GM12872 (cell line): ENCODE data around the gene LRP10.

Source experiments
- TF ChIP-seq, protein P1 (sequence below): IDR thresholded peaks from 3 replicates; pipeline ENCODE4 v1.5.1; 2011; ENCODE audit warnings: low read depth, mild to moderate bottlenecking, low read length, moderate library complexity; ENCODE audit not compliant: insufficient read depth

Gene LRP10

DNA sequence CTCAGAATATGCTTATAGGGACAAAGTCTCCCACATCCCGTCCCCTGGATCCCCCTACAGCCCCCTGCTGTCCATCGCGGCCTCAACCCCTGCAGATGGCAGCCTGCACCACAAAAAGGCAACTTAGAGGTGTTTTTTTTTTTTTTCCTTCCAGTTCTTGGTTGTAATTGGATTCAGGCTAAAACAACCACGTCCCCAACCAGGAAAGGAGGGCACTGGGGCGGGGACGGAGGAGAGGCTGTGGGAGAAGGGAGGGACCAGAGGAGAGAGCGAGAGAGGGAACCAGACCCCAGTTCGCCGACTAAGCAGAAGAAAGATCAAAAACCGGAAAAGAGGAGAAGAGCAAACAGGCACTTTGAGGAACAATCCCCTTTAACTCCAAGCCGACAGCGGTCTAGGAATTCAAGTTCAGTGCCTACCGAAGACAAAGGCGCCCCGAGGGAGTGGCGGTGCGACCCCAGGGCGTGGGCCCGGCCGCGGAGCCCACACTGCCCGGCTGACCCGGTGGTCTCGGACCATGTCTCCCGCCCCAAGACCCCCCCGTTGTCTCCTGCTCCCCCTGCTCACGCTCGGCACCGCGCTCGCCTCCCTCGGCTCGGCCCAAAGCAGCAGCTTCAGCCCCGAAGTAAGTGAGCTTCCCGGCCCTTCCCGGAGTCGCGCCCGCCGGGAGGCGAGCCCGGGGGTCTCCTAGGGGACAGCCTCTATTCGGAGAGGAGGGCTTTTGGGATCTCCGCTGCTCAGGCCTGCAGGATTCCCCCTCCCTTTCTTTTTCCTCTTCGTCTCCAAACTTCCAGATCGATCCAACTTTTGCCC is 35.0 kb upstream of the LRP10 start, which contains the start of gene MMP14:
Gene MMP14, plus strand, starts transcription at position 285 of the 813 bp plus-strand sequence. Its CDS starts 233 bp downstream, at position 518.
- TF ChIP-seq, protein P1, sequence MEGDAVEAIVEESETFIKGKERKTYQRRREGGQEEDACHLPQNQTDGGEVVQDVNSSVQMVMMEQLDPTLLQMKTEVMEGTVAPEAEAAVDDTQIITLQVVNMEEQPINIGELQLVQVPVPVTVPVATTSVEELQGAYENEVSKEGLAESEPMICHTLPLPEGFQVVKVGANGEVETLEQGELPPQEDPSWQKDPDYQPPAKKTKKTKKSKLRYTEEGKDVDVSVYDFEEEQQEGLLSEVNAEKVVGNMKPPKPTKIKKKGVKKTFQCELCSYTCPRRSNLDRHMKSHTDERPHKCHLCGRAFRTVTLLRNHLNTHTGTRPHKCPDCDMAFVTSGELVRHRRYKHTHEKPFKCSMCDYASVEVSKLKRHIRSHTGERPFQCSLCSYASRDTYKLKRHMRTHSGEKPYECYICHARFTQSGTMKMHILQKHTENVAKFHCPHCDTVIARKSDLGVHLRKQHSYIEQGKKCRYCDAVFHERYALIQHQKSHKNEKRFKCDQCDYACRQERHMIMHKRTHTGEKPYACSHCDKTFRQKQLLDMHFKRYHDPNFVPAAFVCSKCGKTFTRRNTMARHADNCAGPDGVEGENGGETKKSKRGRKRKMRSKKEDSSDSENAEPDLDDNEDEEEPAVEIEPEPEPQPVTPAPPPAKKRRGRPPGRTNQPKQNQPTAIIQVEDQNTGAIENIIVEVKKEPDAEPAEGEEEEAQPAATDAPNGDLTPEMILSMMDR, result no peak

DNA sequence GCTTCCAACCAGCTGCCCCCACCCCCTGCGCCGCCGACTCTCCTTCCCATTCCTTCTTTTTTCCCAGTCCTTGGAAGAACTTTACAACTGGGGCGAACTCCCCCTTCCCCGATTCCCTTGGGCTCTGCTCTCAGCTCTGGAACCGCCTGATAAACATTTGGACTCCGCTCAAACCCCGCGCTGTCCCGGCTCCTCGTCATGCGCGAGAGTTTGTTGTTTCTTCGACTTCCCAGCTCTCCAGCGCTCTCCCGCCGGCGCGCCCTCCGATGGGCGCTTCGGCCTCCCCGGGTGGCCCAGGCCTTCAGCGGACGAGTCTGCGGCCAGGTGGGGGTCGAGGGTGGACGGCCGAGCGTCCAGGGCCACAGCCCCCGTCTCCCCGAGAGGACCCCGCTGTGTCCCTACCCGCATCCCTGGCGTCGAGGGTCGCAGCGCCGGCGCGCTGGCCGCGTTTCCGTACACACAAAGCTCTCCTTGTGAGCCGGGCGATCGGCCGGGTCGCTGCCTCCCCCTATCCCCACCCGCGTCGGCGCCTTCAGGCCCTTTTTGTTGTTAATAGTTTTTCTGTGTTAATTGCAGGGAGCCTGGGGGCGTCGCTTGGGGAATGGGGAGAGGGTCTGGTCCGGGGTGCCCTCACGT is 34.3 kb upstream of the LRP10 start:
- TF ChIP-seq, protein P1, result no peak

DNA sequence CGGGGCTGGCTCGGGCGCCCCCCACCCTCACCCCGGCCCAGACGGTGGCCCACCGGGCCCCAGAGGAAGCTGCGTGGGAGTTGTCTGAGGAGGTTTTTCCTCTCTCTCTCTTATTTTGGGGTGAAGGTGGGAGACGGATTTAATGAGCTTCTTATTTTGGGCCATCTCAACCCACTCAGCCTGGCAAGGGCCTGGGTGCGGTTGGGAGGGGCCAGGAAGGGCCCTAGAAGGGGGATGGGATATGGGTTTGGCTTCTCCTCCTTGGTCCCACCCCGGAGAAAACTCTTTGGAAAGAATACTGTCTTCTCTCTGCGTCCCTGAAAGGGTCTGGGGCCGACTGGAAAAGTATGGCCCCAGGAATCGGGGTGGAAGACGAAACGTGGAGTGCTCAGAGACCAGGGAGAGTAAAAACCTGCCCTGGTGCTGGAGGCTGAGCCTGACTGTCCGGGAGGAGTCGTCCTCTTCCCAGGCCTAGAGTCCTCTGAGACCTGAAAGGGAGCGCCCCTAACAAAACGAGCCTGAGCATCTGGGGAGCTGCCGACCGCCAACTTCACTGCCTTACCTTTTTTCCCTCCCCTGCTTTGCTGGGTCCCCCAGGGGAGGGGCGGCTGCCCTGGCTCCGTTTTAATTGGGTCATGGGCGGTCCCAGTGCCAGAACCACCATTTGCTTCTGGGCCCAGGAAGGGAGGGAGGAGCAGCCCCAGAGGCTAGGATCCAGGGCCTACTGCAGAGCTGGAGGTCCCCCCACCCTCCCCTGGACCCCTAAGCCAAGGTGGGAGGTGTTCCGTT is 33.6 kb upstream of the LRP10 start:
- TF ChIP-seq, protein P1, result no peak

DNA sequence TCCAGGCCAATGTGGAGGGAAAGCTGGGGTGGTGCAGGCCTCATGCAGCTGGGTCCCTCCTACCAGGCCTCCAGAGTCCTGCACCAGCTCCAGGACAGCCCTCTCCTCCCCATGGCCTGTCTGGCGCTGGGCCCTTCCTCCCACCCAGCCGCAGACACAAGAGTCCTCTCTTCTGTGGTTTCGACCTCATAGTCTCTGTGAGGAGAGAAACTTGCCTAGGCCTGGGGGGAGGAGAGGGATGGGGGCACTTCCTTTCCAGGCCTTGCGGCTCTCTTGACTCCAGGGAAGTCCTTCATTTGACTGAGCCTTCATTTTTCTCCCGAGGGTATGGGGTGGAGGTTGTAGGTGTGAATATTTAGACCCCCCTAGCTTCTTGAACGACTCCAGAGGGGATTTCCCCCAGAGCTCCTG is 32.9 kb upstream of the LRP10 start:
- TF ChIP-seq, protein P1, result no peak

DNA sequence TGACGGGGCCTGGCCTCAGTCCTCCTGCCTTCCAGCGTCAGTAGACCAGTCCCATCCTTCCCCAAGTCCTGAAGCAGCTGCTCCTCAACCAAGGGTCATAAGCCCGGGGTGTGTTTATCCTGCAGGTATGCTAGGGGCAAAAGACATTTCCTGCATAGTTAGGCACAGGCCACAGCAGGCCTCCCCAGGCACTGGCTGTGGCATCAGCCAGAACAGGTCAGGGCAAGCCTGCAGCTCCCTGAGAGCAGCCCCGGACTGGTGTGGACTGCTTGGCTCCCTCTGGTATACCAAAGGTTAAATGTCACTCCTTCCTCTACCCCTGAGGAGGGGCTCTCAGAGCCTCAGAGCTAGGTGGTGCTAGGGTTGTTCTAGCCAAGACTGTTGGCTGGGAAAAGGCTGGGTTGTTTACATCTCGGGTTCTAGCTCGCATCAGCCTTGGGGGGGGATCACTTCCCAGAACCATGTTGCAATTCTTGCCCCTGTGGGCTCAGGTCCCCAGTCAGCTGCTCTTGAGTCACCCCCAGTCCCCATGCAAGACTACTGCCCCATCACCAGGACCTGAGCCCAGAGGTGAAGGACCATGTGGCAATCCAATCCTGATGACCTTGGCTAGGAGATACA is 32.3 kb upstream of the LRP10 start:
- TF ChIP-seq, protein P1, result no peak

DNA sequence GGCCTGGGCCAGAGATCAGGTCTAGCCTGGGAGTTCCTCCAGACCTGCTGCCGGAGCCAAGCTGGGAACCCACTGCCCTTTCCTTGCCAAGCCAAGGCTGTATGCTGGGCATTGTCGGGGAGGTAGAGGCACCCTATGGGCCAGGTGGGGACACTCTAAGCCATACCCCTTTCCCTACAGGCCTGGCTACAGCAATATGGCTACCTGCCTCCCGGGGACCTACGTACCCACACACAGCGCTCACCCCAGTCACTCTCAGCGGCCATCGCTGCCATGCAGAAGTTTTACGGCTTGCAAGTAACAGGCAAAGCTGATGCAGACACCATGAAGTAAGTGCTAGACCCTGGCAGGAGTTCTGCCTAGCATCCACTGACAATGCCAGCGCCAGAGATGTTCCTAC is 30.2 kb upstream of the LRP10 start:
- TF ChIP-seq, protein P1, result no peak
